SHP77 (cell line): Measurements from ENCODE around the gene MED25.

Experiments used
- DNase-seq, 2 experiments: peaks; one replicate each; lab custom pipeline; 2025; lab: John Stamatoyannopoulos, UW

The MED25 gene

DNA sequence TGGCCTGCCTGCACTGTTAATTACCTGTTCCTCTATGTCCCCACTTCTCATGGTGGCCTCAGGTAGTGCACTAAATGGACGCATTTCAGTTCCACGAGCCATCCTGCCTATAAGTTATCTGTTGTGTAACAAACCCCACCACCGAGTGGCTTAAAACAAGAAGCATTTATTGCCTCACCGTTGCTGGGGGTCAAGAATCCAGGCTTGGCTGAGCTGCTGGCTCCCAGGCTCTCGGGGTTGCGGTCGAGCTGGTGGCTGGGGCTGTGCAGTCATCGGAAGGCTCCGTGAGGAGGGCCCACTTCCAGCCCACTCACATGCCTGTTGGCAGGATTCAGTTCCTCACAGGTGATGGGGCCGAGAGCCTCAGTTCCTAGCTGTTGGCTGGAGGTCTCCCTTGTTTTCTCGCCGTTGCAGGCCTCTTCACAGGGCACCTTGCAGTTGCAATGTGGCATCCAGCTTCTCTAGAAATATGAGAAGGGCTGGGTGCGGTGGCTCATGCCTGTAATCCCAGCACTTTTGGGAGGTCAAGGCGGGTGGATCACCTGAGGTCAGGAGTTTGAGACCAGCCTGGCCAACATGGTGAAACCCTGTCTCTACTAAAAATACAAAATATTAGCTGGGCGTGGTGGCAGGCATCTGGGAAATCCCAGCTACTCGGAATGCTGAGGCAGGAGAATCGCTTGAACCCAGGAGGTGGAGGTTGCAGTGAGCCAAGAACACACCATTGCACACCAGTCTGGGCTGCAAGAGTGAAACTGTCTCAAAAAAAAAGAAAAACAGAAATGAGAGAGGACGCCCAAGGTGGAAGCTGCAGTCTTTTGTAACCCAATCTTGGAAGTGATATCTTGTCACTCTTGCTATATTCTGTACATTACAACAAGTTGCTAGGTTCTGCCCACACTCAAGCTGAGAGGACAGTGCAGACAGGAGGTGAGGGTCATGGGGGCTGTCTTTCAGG lies 26.3 kb downstream of the MED25 start:
- no peak for DNase-seq

- DNase-seq = no peak
These were observed 27.3 kb downstream of the MED25 start for GRCh38 chr19:49845414-49845813.

- DNase-seq = no peak
These were observed 28.3 kb downstream of the MED25 start for GRCh38 chr19:49846408-49846807.

GRCh38 chr19:49847731-49848696 lies 29.9 kb downstream of the MED25 start:
- DNase-seq = no peak

DNA sequence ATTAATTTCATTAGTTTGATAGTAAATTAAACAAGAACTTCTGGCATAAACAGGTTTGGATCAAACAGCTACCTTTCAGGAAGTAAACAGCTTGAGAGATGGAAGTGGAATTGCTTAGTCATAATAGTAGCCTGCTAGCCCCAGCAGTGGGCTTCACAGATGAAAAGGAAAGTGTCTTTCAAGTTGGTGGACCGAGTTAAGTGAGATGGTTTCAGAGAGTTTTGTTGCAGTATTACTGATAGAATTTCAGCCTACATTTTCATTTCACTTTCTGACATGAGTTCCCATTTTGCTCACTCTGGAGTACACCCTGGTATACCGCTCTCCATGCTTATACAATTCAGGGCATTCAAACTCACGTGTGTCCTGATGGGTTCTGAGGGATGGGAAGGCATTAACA lies 30.8 kb downstream of the MED25 start:
- no peak for DNase-seq

DNA sequence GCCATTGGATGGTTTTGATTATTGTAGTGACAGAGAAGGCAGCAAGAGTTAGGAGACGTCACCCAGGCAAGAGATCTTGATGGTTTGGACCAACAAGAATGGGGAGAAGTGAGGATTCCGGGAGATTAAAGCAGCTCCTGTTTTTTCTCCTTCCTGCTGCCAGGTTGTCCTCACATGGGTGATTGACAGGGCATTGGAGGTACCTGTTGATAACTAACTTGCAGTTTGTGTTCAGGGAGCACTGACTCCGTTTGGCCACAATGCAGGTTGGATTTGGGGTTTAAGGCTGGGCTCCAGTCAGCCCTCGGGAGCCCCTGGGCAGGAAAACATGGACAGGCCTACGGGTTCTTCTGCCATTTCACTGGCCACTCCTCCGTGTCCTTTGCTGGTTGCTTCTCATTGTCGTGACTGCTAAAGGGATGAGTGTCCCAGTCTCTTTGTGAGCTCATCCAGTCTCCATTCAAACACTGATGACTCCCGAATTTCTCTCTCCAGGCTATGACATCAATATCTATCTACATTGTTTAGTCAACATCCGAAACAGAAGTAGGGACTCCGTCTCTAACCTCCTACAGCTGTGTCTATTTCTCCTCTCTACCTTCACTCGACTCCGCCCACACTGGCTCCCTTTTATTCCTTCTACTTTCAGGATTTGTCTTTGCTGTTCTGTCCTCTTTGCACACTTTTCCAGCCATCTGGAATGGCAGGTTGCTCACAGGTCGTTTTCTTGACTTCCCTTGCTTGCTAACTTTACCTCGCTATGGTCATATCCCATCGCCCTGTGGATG lies 31.5 kb downstream of the MED25 start:
- DNase-seq = no peak

DNA sequence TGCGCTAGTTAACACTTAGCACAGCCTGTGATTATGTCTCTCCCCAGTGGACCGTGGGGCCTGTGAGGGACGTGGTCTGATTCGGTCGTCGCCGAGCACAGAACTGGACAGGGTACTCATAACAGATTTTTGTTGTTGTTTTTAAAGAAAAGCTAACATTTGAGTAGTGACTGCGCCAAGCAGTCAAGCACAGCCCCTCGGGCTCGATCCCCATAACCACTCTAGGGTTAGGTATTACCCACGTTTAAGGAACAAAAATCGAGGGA lies 32.1 kb downstream of the MED25 start:
- DNase-seq = no peak

GRCh38 chr19:49850487-49851342 lies 32.6 kb downstream of the MED25 start, which contains the start of gene PTOV1:
Gene PTOV1 (plus strand): TSS chr19:49851159.
- peak; percentile 88 to 90 for DNase-seq

GRCh38 chr19:49851456-49852259 lies 33.6 kb downstream of the MED25 start:
- peak in 1 of 2 experiments; percentile 20 for DNase-seq

GRCh38 chr19:49852631-49853126 lies 34.6 kb downstream of the MED25 start:
- no peak for DNase-seq

GRCh38 chr19:49853852-49854377 lies 35.8 kb downstream of the MED25 start:
- no peak for DNase-seq

DNA sequence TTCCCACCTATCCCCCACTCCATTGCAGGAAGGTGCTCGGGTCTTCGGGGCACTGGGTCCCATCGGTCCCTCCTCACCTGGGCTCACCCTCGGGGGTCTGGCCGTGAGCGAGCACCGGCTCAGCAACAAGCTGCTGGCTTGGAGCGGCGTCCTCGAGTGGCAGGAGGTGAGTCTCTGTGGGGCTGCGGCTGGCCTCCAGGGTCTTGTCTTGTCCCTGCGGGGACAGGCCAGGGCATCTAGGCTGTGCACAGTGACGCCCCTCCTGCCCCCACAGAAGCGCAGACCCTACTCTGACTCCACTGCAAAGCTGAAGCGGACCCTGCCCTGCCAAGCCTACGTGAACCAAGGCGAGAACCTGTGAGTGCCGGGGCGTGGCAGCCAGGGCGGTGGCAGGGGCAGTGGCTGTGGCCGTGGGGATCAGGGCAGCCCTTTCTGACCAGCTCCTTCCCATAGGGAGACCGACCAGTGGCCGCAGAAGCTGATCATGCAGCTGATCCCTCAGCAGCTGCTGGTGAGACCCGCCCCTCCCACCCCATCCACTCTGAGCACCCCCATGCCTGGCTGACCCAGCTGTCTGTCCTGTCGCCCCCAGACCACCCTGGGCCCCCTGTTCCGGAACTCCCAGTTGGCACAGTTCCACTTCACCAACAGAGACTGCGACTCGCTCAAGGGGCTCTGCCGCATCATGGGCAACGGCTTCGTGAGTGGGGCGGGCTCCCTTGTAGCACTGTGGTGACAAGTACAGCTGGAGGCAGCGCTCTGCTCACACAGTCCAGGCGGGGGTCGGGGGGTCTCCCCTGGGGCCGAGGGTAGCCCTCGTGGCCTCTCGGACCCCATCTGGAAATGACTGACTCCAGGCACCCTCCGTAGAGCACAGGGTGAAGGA lies 36.5 kb downstream of the MED25 start:
- DNase-seq = no peak

DNA sequence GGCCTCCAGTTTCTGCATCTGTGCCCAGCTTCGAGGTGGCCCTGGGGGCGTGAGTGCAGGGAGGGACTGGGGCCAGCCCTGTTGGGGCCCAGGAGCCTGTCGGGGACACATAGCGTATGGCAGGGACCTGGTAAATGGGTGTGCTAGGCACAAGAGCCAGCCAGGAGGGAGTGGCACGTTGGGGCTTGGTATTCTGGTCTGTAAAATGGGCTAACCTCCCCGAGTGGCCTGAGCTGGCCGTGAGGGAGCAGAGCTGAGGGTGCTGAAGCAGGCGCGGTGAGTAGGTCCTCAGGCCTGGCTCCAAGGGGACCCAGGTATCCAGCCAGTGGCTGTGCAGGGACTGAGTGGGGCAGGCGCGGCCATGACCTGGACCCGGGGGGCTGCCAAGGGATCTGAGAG lies 37.2 kb downstream of the MED25 start:
- no peak for DNase-seq

DNA sequence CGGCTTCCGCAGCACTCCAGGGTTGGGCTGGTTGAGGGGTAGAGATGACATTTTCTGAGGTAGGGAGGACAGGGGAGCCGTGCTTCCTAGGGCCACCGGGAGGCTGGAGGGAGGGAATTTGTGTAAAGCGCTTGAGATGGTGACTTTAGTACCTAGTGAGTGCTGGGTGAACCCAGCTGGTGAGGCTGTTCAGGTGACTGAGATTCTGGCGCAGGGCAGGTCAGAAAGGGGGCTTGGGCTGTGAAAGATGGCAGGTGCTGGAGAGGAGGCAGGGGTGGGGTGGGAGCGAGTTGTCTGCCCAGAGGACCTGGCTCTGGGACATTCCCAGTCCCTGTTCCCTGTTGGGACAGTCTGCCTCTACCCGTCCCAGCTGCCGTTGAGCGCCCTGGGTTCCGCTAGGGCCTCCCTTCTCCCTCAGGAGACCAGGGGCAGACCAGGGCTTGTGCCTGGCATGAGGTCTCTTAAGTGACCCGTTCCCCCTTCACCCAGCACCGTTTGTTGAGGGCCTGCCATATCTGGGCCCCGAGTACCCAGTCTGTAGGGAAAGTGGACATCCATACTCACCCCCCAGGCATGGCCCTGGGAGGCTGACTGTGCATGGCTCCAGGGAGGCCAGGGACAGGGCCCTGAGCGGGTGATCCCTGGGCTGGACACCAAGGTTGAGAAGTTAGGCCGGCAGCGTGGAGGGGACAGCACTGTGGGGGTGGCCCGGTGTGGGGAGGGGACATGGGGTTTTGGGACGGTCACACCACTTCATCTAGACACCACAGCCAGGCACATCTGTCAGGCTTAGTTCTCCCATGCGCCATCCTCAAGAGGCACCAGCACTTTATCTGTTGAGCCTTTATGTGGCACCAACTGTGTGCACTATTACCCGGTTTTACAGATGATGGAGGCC lies 37.8 kb downstream of the MED25 start:
- DNase-seq = no peak

DNA sequence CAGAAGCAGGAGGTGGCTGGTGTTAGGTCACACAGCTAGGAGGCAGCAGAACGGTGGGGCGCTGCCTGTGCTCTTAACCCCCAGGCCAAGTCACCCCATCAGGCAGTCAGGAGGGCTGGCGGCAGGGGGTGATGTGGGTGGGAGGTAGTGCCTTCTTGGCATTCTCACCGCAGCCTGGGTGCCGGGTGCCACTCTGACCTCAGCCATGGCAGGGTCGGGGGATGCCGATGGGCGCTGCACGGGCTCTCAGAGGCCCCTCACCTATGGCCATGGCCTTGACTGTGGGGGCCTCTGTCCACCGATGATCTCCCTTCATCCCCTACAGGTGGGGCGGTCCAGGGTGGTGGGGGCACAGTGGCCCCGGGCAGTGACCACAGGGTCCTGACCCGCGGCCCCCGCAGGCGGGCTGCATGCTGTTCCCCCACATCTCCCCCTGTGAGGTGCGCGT lies 38.5 kb downstream of the MED25 start:
- no peak for DNase-seq

- no peak for DNase-seq
These were observed 39.2 kb downstream of the MED25 start for GRCh38 chr19:49857061-49857837.

DNA sequence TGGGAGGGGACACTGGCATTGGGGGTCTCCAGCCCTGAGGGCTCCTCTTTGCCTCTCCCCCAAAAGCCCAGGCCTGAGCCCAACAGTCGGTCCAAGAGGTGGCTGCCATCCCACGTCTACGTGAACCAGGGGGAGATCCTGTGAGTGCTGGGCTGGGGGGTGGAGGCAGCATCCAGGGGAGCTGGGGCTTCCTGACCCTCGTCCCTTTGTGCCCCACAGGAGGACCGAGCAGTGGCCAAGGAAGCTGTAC lies 39.7 kb downstream of the MED25 start:
- no peak for DNase-seq
